Retina (tissue), 1 donor: ENCODE results near the gene YIPF7.

Experiments used
- DNase-seq: peaks from one replicate; pipeline ENCODE4 v3.0.0-alpha.2; 2016

Gene YIPF7

GRCh38 chr4:44651425-44651824 lies at the start of gene YIPF7:
Gene YIPF7 (minus strand): TSS chr4:44651625. CDS start chr4:44650100, 1,525 bp downstream.
- no peak for DNase-seq

GRCh38 chr4:44701037-44701436 lies 49.6 kb upstream of the YIPF7 start:
- DNase-seq, result no peak

GRCh38 chr4:44700427-44700826 lies 49.0 kb upstream of the YIPF7 start:
- no peak for DNase-seq

GRCh38 chr4:44684648-44685047 lies 33.2 kb upstream of the YIPF7 start:
- no peak for DNase-seq

GRCh38 chr4:44679060-44679459 lies 27.6 kb upstream of the YIPF7 start:
- DNase-seq, result no peak

- peak; percentile 98 for DNase-seq
Measured at GRCh38 chr4:44678094-44679041, 26.9 kb upstream of the YIPF7 start, which contains the start of gene GUF1. Gene GUF1 (plus strand): TSS chr4:44678420. CDS start chr4:44678623, 203 bp downstream.

DNA sequence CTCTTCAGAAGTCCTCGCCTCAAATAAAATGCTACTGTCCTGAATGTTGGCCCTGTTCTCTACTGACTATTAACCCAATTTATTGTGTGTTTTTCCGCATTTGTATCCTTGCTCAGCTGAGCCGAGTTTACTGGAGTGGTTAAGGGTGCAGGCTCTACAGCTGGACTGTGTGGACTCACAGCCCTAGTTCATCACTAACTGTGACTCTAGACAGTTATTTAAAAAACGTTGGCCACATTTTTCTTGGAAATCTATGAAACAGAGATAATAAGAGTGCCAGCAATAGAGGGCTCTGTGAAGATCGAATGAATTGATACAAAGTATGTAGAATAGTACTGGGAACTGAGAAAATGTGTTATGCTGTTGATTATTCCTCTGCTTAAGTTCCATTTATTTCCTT lies 23.9 kb upstream of the YIPF7 start:
- DNase-seq, result no peak

GRCh38 chr4:44674471-44674870 lies 23.0 kb upstream of the YIPF7 start:
- no peak for DNase-seq

- no peak for DNase-seq
Measured at GRCh38 chr4:44671636-44672035, 20.2 kb upstream of the YIPF7 start.

- DNase-seq, result no peak
Measured at GRCh38 chr4:44670506-44671199, 19.2 kb upstream of the YIPF7 start.

DNA sequence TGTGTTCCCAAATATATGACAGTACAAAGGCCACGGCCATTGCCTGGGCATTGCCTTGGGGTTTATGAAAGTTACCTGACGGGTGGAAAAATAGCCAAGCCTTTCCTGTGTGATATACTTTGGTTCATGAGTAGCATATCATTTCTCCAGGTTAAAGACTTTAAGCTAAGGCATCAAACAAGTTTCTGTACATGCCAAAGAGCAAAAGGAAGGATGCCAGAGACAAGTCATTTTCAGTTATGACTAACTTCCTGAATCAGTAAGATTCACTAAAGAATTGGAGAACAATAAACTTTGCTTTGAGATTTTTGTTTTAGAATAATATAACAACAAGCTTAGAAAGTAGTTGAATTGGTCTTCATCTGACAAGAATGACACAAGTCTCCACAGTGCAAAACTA lies 17.1 kb upstream of the YIPF7 start:
- no peak for DNase-seq

- no peak for DNase-seq
Measured at GRCh38 chr4:44663539-44664263, 12.3 kb upstream of the YIPF7 start.

DNA sequence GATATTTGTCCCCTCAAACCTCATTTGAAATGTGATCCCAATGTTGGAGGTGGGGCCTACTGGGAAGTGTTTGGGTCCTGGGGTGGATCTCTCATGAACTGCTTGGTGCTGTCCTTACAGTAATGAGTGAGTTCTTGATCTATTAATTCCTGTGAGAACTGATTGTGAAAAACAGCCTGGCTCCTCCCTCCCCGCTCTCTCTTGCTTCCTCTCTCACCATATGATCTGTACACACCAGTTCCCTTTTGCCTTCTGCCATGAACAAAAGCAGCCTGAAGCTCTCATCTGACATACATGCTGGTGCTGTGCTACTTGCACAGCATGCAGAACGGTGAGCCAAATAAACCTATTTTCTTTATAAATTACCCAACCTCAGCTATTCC lies 11.2 kb upstream of the YIPF7 start:
- DNase-seq, result no peak

GRCh38 chr4:44661940-44662622 lies 10.7 kb upstream of the YIPF7 start:
- DNase-seq, result no peak

GRCh38 chr4:44660396-44660795 lies 9.0 kb upstream of the YIPF7 start:
- no peak for DNase-seq

DNA sequence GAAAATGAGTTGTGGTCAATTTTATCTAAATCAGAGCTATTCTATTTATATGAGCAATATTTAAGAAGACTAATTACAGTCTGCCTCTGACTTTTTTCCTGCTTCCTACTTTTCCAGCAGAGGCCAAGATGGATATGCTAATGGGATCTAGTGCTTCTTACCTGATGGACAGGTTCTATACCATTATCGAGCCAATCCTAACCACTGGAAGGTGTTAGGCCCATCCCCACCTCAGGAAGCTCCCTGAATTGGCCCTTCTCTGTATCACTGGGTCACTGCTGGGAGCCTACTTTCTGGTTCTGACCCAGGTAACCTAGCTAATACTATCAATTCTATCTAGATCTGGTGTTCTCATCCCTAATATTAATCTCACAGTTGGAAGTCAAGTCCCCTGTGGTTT lies 577 bp upstream of the YIPF7 start:
- DNase-seq, result no peak

DNA sequence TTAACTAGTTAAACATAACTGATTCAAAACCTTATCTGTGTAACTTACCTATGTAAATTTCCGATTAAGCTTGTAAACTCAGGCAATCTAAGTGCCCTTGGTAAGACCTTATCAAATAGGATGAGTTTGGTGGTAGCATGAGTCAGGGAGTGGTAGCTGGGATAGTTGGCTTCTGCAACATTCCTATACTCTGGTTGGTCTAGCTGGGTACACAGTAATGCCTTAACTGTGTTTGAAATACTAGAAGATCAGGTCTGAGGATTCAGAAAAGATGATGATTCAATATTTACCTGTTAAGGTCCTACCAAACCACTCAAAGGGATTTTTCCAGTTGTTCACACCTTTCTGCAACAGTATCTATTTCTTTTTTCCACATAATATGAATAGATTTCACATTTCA lies 5.3 kb downstream of the YIPF7 start:
- DNase-seq, result no peak

GRCh38 chr4:44638091-44638490 lies 13.3 kb downstream of the YIPF7 start:
- no peak for DNase-seq

DNA sequence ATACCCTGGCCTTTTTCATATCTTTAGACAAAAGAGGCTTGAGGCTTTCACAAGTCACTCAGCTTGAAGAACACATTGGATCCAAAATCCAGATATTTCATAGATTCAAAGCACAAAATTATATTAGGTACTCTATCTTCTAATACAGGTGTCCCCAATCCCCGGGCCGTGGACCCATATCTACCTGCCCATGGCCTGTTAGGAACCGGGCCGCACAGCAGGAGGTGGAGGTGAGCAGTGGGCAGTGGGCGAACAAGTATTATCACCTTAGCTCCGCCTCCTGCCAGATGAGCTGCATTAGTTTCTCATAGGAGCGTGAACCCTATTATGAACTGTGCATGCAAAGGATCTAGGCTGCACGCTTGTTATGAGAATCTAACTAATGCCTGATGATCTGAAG lies 18.7 kb downstream of the YIPF7 start:
- DNase-seq, result no peak

- DNase-seq, result no peak
Measured at GRCh38 chr4:44632089-44632488, 19.3 kb downstream of the YIPF7 start.

- peak; percentile 65 for DNase-seq
Measured at GRCh38 chr4:44629280-44629866, 22.1 kb downstream of the YIPF7 start.

DNA sequence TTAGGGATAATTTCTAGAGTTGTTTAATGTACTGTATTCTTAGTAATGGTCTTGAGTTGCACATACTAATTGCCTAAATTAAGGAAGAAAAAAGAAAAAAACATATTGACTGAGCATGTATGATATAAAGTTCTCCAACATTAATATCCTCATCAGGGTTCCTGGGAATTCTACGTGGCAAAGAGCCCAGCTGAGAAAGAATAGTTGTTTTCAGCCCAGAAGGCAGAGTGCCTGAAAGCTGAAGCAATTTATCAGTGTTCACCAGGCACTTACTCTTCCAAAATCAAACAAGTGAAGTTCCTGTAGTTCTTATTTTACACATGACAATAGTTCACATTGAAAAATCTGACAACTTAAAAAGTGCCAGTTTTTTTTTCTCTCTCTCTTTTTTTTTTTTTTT lies 27.7 kb downstream of the YIPF7 start:
- no peak for DNase-seq
